GM19193 (cell line): Measurements from ENCODE around the gene NREP.

Experiments
- POLR2A ChIP-seq: IDR thresholded peaks from 4 replicates; pipeline ENCODE4 v1.6.1; 2011; ENCODE audit not compliant: insufficient read depth, insufficient read length; ENCODE audit errors: extremely low read depth

The NREP gene

GRCh38 chr5:111734597-111734996, 22.4 kb downstream of the NREP start:
- TF ChIP-seq POLR2A = no peak

GRCh38 chr5:111734013-111734412, 23.0 kb downstream of the NREP start:
- no peak for TF ChIP-seq POLR2A

- TF ChIP-seq POLR2A = no peak
Observed at GRCh38 chr5:111733571-111733970, 23.4 kb downstream of the NREP start.

- no peak for TF ChIP-seq POLR2A
Observed at GRCh38 chr5:111731638-111732037, 25.4 kb downstream of the NREP start.

- no peak for TF ChIP-seq POLR2A
Observed at GRCh38 chr5:111730659-111731382, 26.2 kb downstream of the NREP start.

- no peak for TF ChIP-seq POLR2A
Observed at GRCh38 chr5:111728941-111729340, 28.1 kb downstream of the NREP start.

- TF ChIP-seq POLR2A = no peak
Observed at GRCh38 chr5:111726986-111727385, 30.0 kb downstream of the NREP start.

- no peak for TF ChIP-seq POLR2A
Observed at GRCh38 chr5:111722140-111722539, 34.9 kb downstream of the NREP start.

- TF ChIP-seq POLR2A = no peak
Observed at GRCh38 chr5:111720333-111720890, 36.6 kb downstream of the NREP start.

GRCh38 chr5:111719773-111720172, 37.2 kb downstream of the NREP start:
- no peak for TF ChIP-seq POLR2A

GRCh38 chr5:111707630-111708164, 49.3 kb downstream of the NREP start:
- TF ChIP-seq POLR2A = no peak

GRCh38 chr5:111706345-111706744, 50.6 kb downstream of the NREP start:
- TF ChIP-seq POLR2A = no peak

- no peak for TF ChIP-seq POLR2A
Observed at GRCh38 chr5:111704452-111705085, 52.4 kb downstream of the NREP start.

- no peak for TF ChIP-seq POLR2A
Observed at GRCh38 chr5:111703662-111704061, 53.3 kb downstream of the NREP start.

- TF ChIP-seq POLR2A = no peak
Observed at GRCh38 chr5:111699976-111700375, 57.0 kb downstream of the NREP start.

- no peak for TF ChIP-seq POLR2A
Observed at GRCh38 chr5:111699324-111699723, 57.7 kb downstream of the NREP start.
